Measurements from ENCODE around the gene TRAPPC12. TPM values are rescaled to one million over a fixed set of nuclear protein-coding genes. Genes with fewer than 3 reads are reported as not detected.

Gene TRAPPC12
- total RNA-seq, 1 donor from 2014 or later: 89.8 TPM

GRCh38 chr2:3411103-3411502 is 31.6 kb downstream of the TRAPPC12 start:
- no peak overlapping the region for H3K27ac ChIP-seq
- H3K4me3 ChIP-seq: no peak overlapping the region
- H3K9me3 ChIP-seq: no peaks in the 10 kb centered on the region
- no peak for DNase-seq
- H3K27me3 ChIP-seq: no peaks in the 10 kb centered on the region
- peaks cover 7% of the 10 kb centered on the region for H3K4me1 ChIP-seq
- H3K36me3 ChIP-seq: peaks cover 9% of the 10 kb centered on the region
- no peak for ATAC-seq
- TF ChIP-seq, protein P1, sequence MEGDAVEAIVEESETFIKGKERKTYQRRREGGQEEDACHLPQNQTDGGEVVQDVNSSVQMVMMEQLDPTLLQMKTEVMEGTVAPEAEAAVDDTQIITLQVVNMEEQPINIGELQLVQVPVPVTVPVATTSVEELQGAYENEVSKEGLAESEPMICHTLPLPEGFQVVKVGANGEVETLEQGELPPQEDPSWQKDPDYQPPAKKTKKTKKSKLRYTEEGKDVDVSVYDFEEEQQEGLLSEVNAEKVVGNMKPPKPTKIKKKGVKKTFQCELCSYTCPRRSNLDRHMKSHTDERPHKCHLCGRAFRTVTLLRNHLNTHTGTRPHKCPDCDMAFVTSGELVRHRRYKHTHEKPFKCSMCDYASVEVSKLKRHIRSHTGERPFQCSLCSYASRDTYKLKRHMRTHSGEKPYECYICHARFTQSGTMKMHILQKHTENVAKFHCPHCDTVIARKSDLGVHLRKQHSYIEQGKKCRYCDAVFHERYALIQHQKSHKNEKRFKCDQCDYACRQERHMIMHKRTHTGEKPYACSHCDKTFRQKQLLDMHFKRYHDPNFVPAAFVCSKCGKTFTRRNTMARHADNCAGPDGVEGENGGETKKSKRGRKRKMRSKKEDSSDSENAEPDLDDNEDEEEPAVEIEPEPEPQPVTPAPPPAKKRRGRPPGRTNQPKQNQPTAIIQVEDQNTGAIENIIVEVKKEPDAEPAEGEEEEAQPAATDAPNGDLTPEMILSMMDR (IDR thresholded peaks at IDR 0.05): no peak
- intact Hi-C loops (cut with DNase I): no loop called here

- DNase-seq: no peak
- intact Hi-C loops (cut with DNase I): no loop called here
- no peak for ATAC-seq
Observed at GRCh38 chr2:3413697-3414096, 34.2 kb downstream of the TRAPPC12 start.

DNA sequence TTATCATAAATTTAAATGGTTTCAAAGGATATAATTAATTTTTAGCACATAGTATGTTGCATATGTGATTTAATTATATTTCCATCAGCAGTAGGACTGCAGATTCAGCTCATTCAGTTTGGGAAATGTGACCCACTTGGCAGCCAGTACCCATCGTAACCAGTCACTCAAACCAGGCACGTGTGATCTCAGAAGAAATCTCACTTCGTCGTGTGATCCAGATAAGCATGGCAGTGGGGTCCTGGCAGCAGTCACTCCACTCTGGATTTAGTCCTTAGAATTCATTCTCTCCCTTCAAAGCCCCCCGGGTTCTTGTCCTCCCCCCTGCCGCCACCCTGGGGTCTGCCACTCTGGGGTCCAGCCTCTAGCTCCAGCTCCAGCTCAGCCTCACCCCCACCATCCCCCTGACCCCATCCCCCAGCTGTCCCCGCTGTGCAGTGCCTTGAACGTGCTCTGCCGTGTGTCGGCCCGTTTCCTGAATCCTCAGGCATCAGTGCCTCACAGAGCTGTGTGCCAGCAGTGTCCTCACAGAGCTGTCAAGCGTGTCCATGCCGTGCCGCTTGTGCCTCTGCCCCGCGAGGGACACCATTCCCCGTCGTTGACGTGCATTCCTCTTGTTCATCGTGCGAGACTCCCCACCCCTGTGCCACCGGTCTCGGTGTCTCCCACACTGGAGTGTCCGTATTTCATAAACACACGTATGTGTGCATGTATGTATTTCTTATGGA is 34.8 kb downstream of the TRAPPC12 start:
- H3K36me3 ChIP-seq: peaks cover 9% of the 10 kb centered on the region
- no peaks in the 10 kb centered on the region for H3K27me3 ChIP-seq
- H3K4me1 ChIP-seq: no peaks in the 10 kb centered on the region
- intact Hi-C loops (cut with DNase I): no loop called here
- no peak overlapping the region for H3K4me3 ChIP-seq
- H3K9me3 ChIP-seq: no peaks in the 10 kb centered on the region
- ATAC-seq (no peak), DNase-seq (no peak)
- no peak overlapping the region for H3K27ac ChIP-seq
- TF ChIP-seq, protein P1 (IDR thresholded peaks at IDR 0.05): no peak

More at GRCh38 chr2:3413697-3414096, 34.2 kb downstream of the TRAPPC12 start:
- Histone ChIP-seq H3K4me1 (no peaks in the 10 kb centered on the region), H3K27me3 (no peaks in the 10 kb centered on the region), H3K4me3 (no peak overlapping the region), H3K27ac (no peak overlapping the region), H3K36me3 (peaks cover 9% of the 10 kb centered on the region), H3K9me3 (no peaks in the 10 kb centered on the region)
- TF ChIP-seq, protein P1 (IDR thresholded peaks at IDR 0.05): no peak

DNA sequence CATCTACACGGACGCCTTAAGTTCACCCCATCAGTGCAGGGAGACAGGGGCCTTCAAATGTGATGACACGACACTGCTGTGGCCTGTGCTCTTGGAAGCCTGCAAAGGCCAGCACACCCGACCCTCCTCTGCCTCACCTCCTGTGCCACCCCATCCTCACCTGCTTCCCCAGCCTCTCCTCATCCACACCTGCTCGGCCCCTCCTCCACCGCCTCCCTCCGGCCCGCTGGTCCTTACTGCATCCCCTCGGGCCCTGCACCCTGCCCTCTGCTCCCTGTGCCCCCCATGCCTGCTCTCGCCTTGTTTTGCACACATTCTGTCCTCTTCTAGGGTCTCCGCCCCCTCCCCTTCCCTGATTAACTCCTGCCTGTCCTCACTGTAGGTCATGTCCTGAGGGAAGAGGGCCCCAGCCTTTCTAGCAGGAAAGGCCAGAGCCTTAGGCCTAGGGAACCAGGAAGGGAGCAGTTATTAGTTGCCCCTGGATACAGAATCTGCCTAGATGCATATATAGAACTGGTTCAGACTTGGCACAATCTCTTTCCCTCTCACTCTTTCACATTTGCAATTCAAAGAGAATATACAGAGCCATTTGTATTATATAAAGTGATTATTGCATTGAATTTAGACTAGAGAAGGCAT is 39.4 kb downstream of the TRAPPC12 start:
- no peak for DNase-seq
- Histone ChIP-seq H3K36me3 (peaks cover 29% of the 10 kb centered on the region), H3K9me3 (no peaks in the 10 kb centered on the region), H3K4me1 (no peaks in the 10 kb centered on the region), H3K4me3 (no peak overlapping the region), H3K27me3 (no peaks in the 10 kb centered on the region), H3K27ac (no peak overlapping the region)
- TF ChIP-seq, protein P1 (IDR thresholded peaks at IDR 0.05): no peak
- intact Hi-C loops (cut with DNase I): no loop called here
- no peak for ATAC-seq

DNA sequence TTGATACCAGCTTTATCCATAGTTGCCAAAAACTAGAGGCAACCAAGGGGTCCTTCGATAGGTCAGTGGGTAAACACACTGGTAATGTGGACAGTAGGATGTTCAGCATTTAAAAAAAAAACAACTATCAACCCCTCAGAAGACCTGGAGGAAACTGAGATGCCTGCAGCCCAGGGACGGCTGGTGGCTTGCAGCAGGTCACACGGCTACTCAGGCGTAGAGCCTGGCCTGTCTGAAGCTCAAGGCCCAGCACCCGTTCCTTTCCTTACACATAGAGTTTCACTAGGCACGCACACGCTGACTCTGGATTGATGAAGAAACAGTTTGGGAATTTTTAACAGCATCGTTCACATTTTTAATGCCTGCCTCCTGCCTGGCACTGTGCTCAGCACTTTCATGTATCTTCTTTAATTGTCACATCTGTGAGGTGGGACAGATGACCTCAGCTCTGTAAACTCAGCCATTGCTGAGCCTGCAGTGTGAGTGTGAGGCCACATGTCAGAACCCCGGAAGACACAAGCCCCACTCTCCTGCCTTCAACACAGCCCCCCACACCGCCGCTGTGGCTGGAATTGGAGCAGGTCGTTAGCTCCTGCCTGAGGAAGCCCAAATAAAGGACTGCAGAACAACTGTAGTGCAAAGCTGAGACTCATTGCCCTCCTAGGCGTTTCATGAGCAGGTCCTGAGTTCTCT is 40.7 kb downstream of the TRAPPC12 start:
- DNase-seq (no peak), ATAC-seq (no peak)
- Histone ChIP-seq H3K27me3 (no peaks in the 10 kb centered on the region), H3K4me3 (no peak overlapping the region), H3K9me3 (no peaks in the 10 kb centered on the region), H3K27ac (no peak overlapping the region), H3K36me3 (peaks cover 31% of the 10 kb centered on the region), H3K4me1 (no peaks in the 10 kb centered on the region)
- intact Hi-C loops (cut with DNase I): no loop called here
- TF ChIP-seq, protein P1 (IDR thresholded peaks at IDR 0.05): no peak
